ENCODE results near the gene VEPH1. TPM values are rescaled to one million over a fixed set of nuclear protein-coding genes. Genes with fewer than 3 reads are reported as not detected.
A peak's percentile ranks its signal among the peaks of the same experiment; 100 is the strongest.

Gene VEPH1
- total and polyA plus RNA-seq, 2 donors from 2014 or later = 17.8 to 29.2 TPM

DNA sequence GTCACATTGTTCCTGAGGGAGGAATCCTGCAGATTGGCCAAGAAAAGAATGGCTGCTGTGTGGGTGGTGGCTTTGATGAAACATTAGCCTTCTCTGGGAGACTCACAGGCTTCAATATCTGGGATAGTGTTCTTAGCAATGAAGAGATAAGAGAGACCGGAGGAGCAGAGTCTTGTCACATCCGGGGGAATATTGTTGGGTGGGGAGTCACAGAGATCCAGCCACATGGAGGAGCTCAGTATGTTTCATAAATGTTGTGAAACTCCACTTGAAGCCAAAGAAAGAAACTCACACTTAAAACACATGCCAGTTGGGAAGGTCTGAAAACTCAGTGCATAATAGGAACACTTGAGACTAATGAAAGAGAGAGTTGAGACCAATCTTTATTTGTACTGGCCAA is 60.5 kb downstream of the VEPH1 start:
- H3K27ac ChIP-seq (ENCODE audit: low read depth in 2 of 2, low read length in 2 of 2) = no peak overlapping the region
- H3K27me3 ChIP-seq (ENCODE audit: control insufficient read depth, insufficient read depth, low read length) = no peaks in the 10 kb centered on the region
- no peak overlapping the region for H3K4me3 ChIP-seq (ENCODE audit: low read length in 3 of 3)
- H3K36me3 ChIP-seq (ENCODE audit: control insufficient read depth in 2 of 3, insufficient read depth in 3 of 3, low read length in 3 of 3) = no peaks in the 10 kb centered on the region
- no peak overlapping the region for H3K9ac ChIP-seq (ENCODE audit: low read length in 3 of 3)
- DNase-seq (no peak), FAIRE-seq (no peak)
- H3K4me1 ChIP-seq (ENCODE audit: control insufficient read depth in 2 of 3, insufficient read depth in 2 of 3, low read depth in 1 of 3, low read length in 3 of 3) = peaks cover 0 to 3% (median 0%) of the 10 kb centered on the region in 3 donors
- intact Hi-C loops (cut with DNase I) = no loop called here
- TF ChIP-seq CTCF (IDR thresholded peaks at IDR 0.05; ENCODE audit: borderline replicate concordance, extremely low read depth, insufficient read depth) = no peak
- no peaks in the 10 kb centered on the region for H3K9me3 ChIP-seq (ENCODE audit: control insufficient read depth in 2 of 3, insufficient read depth in 1 of 3, low read length in 3 of 3)

DNA sequence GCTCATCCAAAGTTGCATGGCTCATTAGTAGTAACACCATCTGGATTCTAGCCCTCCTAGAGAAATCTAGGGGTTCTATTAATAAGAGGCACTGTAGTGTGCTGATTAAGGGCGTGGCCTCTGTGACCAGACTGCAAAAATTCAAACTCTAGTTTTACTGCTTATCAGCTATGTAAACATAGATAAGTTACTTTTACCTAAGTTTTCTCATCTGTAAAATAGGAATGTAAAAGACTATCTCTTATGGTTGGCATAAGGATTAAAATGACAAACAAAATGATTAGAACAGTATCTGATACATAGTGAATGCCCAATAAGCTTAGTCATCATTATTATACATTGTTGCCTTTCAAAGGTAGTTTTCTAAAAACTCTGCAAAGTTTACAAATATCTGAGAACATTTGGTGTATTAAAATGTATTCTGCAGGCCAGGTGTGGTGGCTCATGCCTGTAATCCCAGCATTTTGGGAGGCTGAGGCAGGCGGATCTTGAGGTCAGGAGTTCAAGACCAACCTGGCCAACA is 62.1 kb downstream of the VEPH1 start:
- no peak overlapping the region for H3K27ac ChIP-seq (ENCODE audit: low read depth in 2 of 2, low read length in 2 of 2)
- FAIRE-seq (no peak), DNase-seq (no peak)
- H3K4me1 ChIP-seq (ENCODE audit: control insufficient read depth in 2 of 3, insufficient read depth in 2 of 3, low read depth in 1 of 3, low read length in 3 of 3) = peaks cover 0 to 9% (median 3%) of the 10 kb centered on the region in 3 donors
- no peaks in the 10 kb centered on the region for H3K9me3 ChIP-seq (ENCODE audit: control insufficient read depth in 2 of 3, insufficient read depth in 1 of 3, low read length in 3 of 3)
- TF ChIP-seq CTCF (IDR thresholded peaks at IDR 0.05; ENCODE audit: borderline replicate concordance, extremely low read depth, insufficient read depth) = no peak
- H3K4me3 ChIP-seq (ENCODE audit: low read length in 3 of 3) = no peak overlapping the region
- H3K27me3 ChIP-seq (ENCODE audit: control insufficient read depth, insufficient read depth, low read length) = no peaks in the 10 kb centered on the region
- H3K36me3 ChIP-seq (ENCODE audit: control insufficient read depth in 2 of 3, insufficient read depth in 3 of 3, low read length in 3 of 3) = no peaks in the 10 kb centered on the region
- no peak overlapping the region for H3K9ac ChIP-seq (ENCODE audit: low read length in 3 of 3)
- intact Hi-C loops (cut with DNase I) = no loop called here

DNA sequence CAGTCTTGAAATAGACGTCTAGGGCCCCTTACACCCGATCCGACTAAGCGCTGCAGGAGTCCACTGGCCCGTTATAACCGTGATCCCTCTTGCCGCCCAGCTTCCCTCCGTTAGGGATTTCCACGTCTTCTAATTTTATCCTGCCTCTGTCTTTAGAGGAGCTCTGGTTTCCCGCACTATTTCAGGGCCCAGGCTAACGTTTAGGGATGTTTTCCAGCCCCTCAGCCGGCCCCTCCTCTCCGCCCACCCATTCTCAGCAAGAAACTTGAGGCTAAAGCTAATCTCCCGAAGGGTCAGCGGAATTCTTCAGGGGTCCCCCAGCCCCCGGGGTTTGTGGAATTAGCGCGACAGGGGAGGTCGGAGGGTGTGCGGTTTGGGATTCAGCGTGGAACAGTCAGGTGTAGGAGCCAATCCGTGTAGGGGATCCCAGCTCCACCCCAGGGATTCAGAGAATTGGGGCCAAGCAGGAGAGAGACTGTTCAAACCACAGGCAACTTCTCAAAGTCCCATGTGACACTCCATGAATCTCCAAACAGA is 65.0 kb downstream of the VEPH1 start:
- Histone ChIP-seq H3K9ac (ENCODE audit: low read length in 3 of 3) (peak overlapping the region in 2 of 3 donors; percentile 34 to 38), H3K4me1 (ENCODE audit: control insufficient read depth in 2 of 3, insufficient read depth in 2 of 3, low read depth in 1 of 3, low read length in 3 of 3) (peaks cover 0 to 9% (median 3%) of the 10 kb centered on the region in 3 donors), H3K36me3 (ENCODE audit: control insufficient read depth in 2 of 3, insufficient read depth in 3 of 3, low read length in 3 of 3) (no peaks in the 10 kb centered on the region), H3K27me3 (ENCODE audit: control insufficient read depth, insufficient read depth, low read length) (no peaks in the 10 kb centered on the region), H3K4me3 (ENCODE audit: low read length in 3 of 3) (peak overlapping the region; percentile 49 to 74 (median 64)), H3K9me3 (ENCODE audit: control insufficient read depth in 2 of 3, insufficient read depth in 1 of 3, low read length in 3 of 3) (no peaks in the 10 kb centered on the region), H3K27ac (ENCODE audit: low read depth in 2 of 2, low read length in 2 of 2) (no peak overlapping the region)
- FAIRE-seq (no peak), DNase-seq (peak; percentile 25 to 59 (median 32))
- intact Hi-C loops (cut with DNase I) = no loop called here
- no peak for TF ChIP-seq CTCF (IDR thresholded peaks at IDR 0.05; ENCODE audit: borderline replicate concordance, extremely low read depth, insufficient read depth)

Data from kidney (tissue), 14 donors.